Endometrial microvascular endothelial cells (primary cell): ENCODE data around the gene PTPN11. TPM values are rescaled to one million over a fixed set of nuclear protein-coding genes. Genes with fewer than 3 reads are reported as not detected.

ENCODE experiments used
- total RNA-seq: library from RNA; depleted of rRNA; stranded (reverse); fragments of >200 nt; gene quantifications from one replicate; pipeline ENCODE4 v1.2.3, GENCODE V29; 2015; ENCODE audit errors: inconsistent ontology term

PTPN11 gene
- total RNA-seq, 1 donor from 2014 or later, result 76.1 TPM

Other genes starting within 250 kb of the PTPN11 start
- 8.7 TPM for gene HECTD4, start 36.5 kb upstream of the PTPN11 start, total RNA-seq
- gene RPL6, start 9.3 kb upstream of the PTPN11 start, total RNA-seq, result 1,723 TPM